Measurements from ENCODE around the gene GNB2.

GNB2 gene

GRCh38 chr7:100680576-100681271 is 7.2 kb downstream of the GNB2 start:
- DNase-seq (ENCODE audit: low spot score): peak; percentile 24

GRCh38 chr7:100681491-100682227 is 8.1 kb downstream of the GNB2 start:
- DNase-seq (ENCODE audit: low spot score): peak; percentile 34

- peak; percentile 33 for DNase-seq (ENCODE audit: low spot score)
Observed at GRCh38 chr7:100682228-100682741, 8.7 kb downstream of the GNB2 start.

- DNase-seq (ENCODE audit: low spot score): no peak
Observed at GRCh38 chr7:100682991-100683658, 9.6 kb downstream of the GNB2 start.

- no peak for DNase-seq (ENCODE audit: low spot score)
Observed at GRCh38 chr7:100683659-100684533, 10.4 kb downstream of the GNB2 start.

- DNase-seq (ENCODE audit: low spot score): no peak
Observed at GRCh38 chr7:100684534-100685042, 11.0 kb downstream of the GNB2 start.

- no peak for DNase-seq (ENCODE audit: low spot score)
Observed at GRCh38 chr7:100685049-100685605, 11.6 kb downstream of the GNB2 start.

GRCh38 chr7:100685631-100686145 is 12.1 kb downstream of the GNB2 start:
- DNase-seq (ENCODE audit: low spot score): no peak

- DNase-seq (ENCODE audit: low spot score): no peak
Observed at GRCh38 chr7:100686201-100686821, 12.8 kb downstream of the GNB2 start.

GRCh38 chr7:100686822-100687211 is 13.3 kb downstream of the GNB2 start:
- no peak for DNase-seq (ENCODE audit: low spot score)

GRCh38 chr7:100687261-100687660 is 13.7 kb downstream of the GNB2 start:
- DNase-seq (ENCODE audit: low spot score): no peak

GRCh38 chr7:100687751-100688300 is 14.3 kb downstream of the GNB2 start:
- no peak for DNase-seq (ENCODE audit: low spot score)

GRCh38 chr7:100688326-100688860 is 14.9 kb downstream of the GNB2 start:
- no peak for DNase-seq (ENCODE audit: low spot score)

- no peak for DNase-seq (ENCODE audit: low spot score)
Observed at GRCh38 chr7:100689230-100690135, 15.9 kb downstream of the GNB2 start.

- DNase-seq (ENCODE audit: low spot score): peak; percentile 90
Observed at GRCh38 chr7:100691676-100692577, 18.4 kb downstream of the GNB2 start.

- no peak for DNase-seq (ENCODE audit: low spot score)
Observed at GRCh38 chr7:100692578-100692961, 19.0 kb downstream of the GNB2 start.

GRCh38 chr7:100693312-100694097 is 20.0 kb downstream of the GNB2 start:
- peak; percentile 53 for DNase-seq (ENCODE audit: low spot score)
